Uterus (tissue), 4 donors: ENCODE measurements around the gene AEBP2. TPM values are rescaled to one million over a fixed set of nuclear protein-coding genes. Genes with fewer than 3 reads are reported as not detected.

Source experiments
- DNase-seq, 2 donors: peaks; one replicate each; pipeline ENCODE4 v3.0.0-alpha.2; 2019 to 2020
- H3K27ac ChIP-seq, 2 donors: fragments of 200-600 bp; sonication (generic); 1 replicate in 1 of 2; 2 replicates in 1 of 2; pipeline ENCODE4 v1.5.1; 2016 to 2018
- H3K27me3 ChIP-seq, 2 donors: fragments of 200-600 bp; sonication (generic); one replicate each; pipeline ENCODE4 v1.5.1; 2018 to 2019; ENCODE audit warnings: control low read depth in 1 of 2
- H3K36me3 ChIP-seq, 2 donors: fragments of 200-600 bp; sonication (generic); one replicate each; pipeline ENCODE4 v1.5.1; 2019; ENCODE audit warnings: control low read depth in 1 of 2
- H3K4me1 ChIP-seq, 2 donors: fragments of 200-600 bp; sonication (generic); one replicate each; pipeline ENCODE4 v1.5.1; 2018 to 2019; ENCODE audit warnings: control low read depth in 1 of 2
- H3K4me3 ChIP-seq, 2 donors: fragments of 200-600 bp; sonication (generic); 1 replicate in 1 of 2; 2 replicates in 1 of 2; pipeline ENCODE4 v1.5.1; 2018 to 2019; ENCODE audit warnings: mild to moderate bottlenecking in 1 of 2
- H3K9me3 ChIP-seq, 2 donors: fragments of 200-600 bp; sonication (generic); one replicate each; pipeline ENCODE4 v1.5.1; 2019; ENCODE audit warnings: control low read depth in 1 of 2
- POLR2A ChIP-seq, 2 donors: fragments of 450-650 bp; IDR thresholded peaks; one replicate each; pipeline ENCODE4 v1.6.1; 2016; ENCODE audit warnings: antibody characterized with exemption in 2 of 2, mild to moderate bottlenecking in 1 of 2, moderate library complexity in 1 of 2
- intact Hi-C: fragments of 100-400 bp; cut with DNase I; formaldehyde crosslinking; loops from one replicate; pipeline ENCODE4 v1.15.1; 2023; ENCODE audit warnings: low total_unique reads
- total RNA-seq, 4 donors: library from RNA; depleted of rRNA in 3 of 4; stranded (reverse); fragments of >200 nt in 3 of 4; gene quantifications; one replicate each; pipeline versions ENCODE4 v1.1.0 to v1.2.4, GENCODE V29; 2014 to 2023
- TF ChIP-seq, protein P1 (sequence below), 4 experiments: fragments of 200-600 bp in 2 of 4; fragments of 450-650 bp in 2 of 4; sonication (generic) in 2 of 4; IDR thresholded peaks; one replicate each; pipeline ENCODE4 v1.5.1; 2016 to 2019; ENCODE audit warnings: antibody characterized with exemption in 4 of 4, mild to moderate bottlenecking in 2 of 4, moderate library complexity in 1 of 4
- donor health status: DM: yes; HTN: yes; CAD: no.

The AEBP2 gene
- total RNA-seq, 4 donors from 2014 or later, result 16.7 to 95.8 (median 69.1) TPM

GRCh38 chr12:19436931-19437330 is 2.4 kb upstream of the AEBP2 start:
- no peaks in the 10 kb centered on the region for H3K36me3 ChIP-seq
- intact Hi-C loops, result no loop called here
- no peaks in the 10 kb centered on the region for H3K9me3 ChIP-seq
- no peak overlapping the region for H3K4me3 ChIP-seq
- DNase-seq, result no peak
- TF ChIP-seq, protein P1, sequence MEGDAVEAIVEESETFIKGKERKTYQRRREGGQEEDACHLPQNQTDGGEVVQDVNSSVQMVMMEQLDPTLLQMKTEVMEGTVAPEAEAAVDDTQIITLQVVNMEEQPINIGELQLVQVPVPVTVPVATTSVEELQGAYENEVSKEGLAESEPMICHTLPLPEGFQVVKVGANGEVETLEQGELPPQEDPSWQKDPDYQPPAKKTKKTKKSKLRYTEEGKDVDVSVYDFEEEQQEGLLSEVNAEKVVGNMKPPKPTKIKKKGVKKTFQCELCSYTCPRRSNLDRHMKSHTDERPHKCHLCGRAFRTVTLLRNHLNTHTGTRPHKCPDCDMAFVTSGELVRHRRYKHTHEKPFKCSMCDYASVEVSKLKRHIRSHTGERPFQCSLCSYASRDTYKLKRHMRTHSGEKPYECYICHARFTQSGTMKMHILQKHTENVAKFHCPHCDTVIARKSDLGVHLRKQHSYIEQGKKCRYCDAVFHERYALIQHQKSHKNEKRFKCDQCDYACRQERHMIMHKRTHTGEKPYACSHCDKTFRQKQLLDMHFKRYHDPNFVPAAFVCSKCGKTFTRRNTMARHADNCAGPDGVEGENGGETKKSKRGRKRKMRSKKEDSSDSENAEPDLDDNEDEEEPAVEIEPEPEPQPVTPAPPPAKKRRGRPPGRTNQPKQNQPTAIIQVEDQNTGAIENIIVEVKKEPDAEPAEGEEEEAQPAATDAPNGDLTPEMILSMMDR (IDR thresholded peaks at IDR 0.05), result no peak
- TF ChIP-seq POLR2A (IDR thresholded peaks at IDR 0.05), result no peak
- H3K27me3 ChIP-seq, result no peaks in the 10 kb centered on the region
- no peak overlapping the region for H3K27ac ChIP-seq
- no peaks in the 10 kb centered on the region for H3K4me1 ChIP-seq

DNA sequence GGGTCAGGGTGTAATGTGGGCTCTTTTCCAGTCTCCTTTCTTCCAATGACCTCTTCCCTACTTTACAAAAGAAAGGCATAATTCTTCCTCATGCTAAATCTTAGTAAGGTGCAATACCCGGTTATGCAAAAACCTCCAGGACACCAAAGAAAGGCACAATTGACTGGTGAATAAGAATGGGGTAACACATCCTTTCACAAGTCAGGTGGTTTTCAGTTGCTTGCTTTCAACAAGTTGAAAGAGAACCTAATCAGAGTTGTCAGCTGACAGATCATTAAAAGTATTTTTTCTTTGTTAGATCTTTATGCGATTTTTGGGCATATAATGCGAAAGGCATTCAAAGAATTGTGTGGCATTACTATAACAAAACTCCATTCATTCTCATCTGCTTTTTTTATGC is 1.3 kb upstream of the AEBP2 start:
- Histone ChIP-seq H3K4me3 (no peak overlapping the region), H3K4me1 (no peaks in the 10 kb centered on the region), H3K27ac (no peak overlapping the region), H3K9me3 (no peaks in the 10 kb centered on the region), H3K27me3 (no peaks in the 10 kb centered on the region), H3K36me3 (no peaks in the 10 kb centered on the region)
- DNase-seq, result no peak
- intact Hi-C loops, result no loop called here
- TF ChIP-seq, protein P1 (IDR thresholded peaks at IDR 0.05), result no peak
- no peak for TF ChIP-seq POLR2A (IDR thresholded peaks at IDR 0.05)

DNA sequence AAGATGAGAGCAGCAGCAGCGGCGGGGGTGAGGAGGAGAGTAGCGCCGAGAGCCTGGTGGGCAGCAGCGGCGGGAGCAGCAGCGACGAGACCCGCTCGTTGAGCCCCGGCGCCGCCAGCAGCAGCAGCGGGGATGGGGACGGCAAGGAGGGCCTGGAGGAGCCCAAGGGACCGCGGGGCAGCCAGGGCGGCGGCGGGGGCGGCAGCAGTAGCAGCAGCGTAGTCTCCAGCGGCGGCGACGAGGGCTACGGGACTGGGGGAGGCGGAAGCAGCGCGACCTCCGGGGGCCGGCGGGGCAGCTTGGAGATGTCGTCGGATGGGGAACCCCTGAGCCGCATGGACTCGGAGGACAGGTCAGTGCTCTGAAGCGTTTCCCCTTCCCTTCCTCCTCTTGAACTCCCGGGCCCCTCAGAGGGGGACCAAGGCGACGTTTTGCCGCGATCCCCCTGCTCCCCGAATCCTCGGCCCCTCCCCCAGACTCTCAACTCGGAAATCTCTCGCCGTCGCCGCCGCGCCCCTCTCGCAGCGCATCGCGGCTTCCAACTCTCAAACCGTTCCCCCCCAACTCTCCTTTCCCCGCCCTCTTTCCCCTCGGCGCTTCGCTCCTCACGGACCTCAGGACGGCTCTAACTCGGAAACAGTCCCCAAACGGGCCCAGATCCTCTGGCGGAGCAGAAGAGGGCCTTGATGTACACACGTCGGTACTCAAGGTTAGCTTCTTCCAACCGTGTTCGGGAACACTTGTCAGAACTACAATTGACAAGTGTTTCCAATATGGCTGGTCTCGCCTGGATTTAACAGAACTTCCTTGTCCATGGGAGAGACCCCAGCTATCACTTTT is 947 bp downstream of the AEBP2 start:
- Histone ChIP-seq H3K4me3 (peak overlapping the region; percentile 67 to 79), H3K9me3 (no peaks in the 10 kb centered on the region), H3K27me3 (no peaks in the 10 kb centered on the region), H3K36me3 (no peaks in the 10 kb centered on the region), H3K27ac (peak overlapping the region; percentile 97 to 99), H3K4me1 (no peaks in the 10 kb centered on the region)
- peak; percentile 59 to 63 for DNase-seq
- peak in 1 of 2 donors; percentile 17 for TF ChIP-seq POLR2A (IDR thresholded peaks at IDR 0.05)
- TF ChIP-seq, protein P1 (IDR thresholded peaks at IDR 0.05), result no peak
- intact Hi-C loops, result no loop called here

- H3K27me3 ChIP-seq, result no peaks in the 10 kb centered on the region
- no peaks in the 10 kb centered on the region for H3K36me3 ChIP-seq
- DNase-seq, result no peak
- TF ChIP-seq, protein P1 (IDR thresholded peaks at IDR 0.05), result no peak
- no peak for TF ChIP-seq POLR2A (IDR thresholded peaks at IDR 0.05)
- H3K4me1 ChIP-seq, result no peaks in the 10 kb centered on the region
- H3K4me3 ChIP-seq, result peak overlapping the region; percentile 67 to 79
- intact Hi-C loops, result no loop called here
- no peaks in the 10 kb centered on the region for H3K9me3 ChIP-seq
- H3K27ac ChIP-seq, result peak overlapping the region; percentile 97 to 99
These were observed 1.6 kb downstream of the AEBP2 start for GRCh38 chr12:19440916-19441315.

DNA sequence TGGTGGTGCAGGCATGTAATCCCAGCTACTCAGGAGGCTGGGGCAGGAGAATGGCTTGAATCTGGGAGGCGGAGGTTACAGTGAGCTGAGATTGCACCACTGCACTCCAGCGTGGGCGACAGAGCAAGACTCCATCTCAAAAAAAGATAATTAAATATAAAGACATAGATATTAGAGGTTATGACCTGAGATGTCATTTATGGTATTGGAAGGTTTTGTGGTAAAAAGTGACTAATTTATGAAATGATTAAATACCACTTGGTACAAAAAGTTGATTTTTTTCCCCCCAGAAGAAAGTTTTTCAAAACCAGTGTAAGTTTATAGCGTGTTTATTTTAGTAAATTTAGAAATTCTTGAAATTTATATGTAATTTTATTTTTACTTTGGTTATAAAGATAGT is 4.3 kb downstream of the AEBP2 start:
- no peaks in the 10 kb centered on the region for H3K27me3 ChIP-seq
- no peaks in the 10 kb centered on the region for H3K4me1 ChIP-seq
- DNase-seq, result no peak
- no peak overlapping the region for H3K4me3 ChIP-seq
- no peak overlapping the region for H3K27ac ChIP-seq
- intact Hi-C loops, result no loop called here
- no peaks in the 10 kb centered on the region for H3K9me3 ChIP-seq
- TF ChIP-seq POLR2A (IDR thresholded peaks at IDR 0.05), result no peak
- TF ChIP-seq, protein P1 (IDR thresholded peaks at IDR 0.05), result no peak
- H3K36me3 ChIP-seq, result no peaks in the 10 kb centered on the region
